22Rv1 (cell line): ENCODE results near the gene RAB14.

Experiments used
- H3K27ac ChIP-seq: fragments of 450-650 bp; 2 replicates; pipeline ENCODE4 v1.5.1; 2017
- ZFX ChIP-seq: fragments of 450-650 bp; IDR thresholded peaks from 2 replicates; pipeline ENCODE4 v1.6.1; 2017; ENCODE audit warnings: antibody characterized with exemption, borderline replicate concordance
- TF ChIP-seq, protein P1 (sequence below): fragments of 450-650 bp; IDR thresholded peaks from 2 replicates; pipeline ENCODE4 v1.5.1; 2017; ENCODE audit warnings: mild to moderate bottlenecking

RAB14 gene

DNA sequence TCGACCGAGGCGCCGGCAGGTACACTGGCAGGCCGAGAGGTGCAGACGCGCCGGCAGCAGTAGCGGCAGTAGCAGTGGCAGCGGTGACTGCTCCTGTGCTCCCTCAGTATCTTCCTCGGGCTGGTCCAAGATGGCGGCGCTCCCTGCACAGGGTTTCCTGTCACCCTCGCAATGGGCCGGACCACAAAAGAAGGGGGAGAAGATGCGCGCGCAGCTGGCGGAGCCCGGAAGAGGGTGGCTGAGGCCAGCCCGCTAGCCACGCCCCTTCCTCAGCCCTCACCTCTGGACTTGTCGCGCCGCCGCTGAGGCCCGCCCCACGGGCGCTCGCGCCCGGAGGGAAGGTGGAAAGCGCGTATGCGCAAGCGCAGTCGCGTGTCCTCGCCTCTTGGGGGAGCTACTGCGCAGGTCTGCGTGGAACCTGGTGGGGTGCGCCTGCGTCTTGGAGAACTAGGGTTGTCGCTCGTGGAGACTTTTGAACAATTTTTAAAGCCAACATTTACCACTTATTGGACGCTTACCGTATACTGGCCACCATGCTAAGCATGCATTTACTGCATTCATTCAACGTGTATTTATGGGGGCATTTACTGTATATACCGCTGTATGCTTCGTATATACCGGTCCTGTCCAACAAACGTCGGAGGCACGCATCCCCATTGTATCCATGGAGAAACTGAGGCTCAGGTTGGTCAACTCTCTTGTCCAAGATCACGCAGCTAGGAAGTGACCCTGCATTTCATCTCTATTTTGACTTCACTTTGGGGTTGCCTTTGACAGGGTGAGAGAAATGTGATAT lies at the start of gene RAB14:
Gene RAB14 (minus strand): TSS at position 132 of the 796 bp plus-strand sequence. CDS start 8,457 bp downstream, outside the sequence.
- TF ChIP-seq, protein P1, sequence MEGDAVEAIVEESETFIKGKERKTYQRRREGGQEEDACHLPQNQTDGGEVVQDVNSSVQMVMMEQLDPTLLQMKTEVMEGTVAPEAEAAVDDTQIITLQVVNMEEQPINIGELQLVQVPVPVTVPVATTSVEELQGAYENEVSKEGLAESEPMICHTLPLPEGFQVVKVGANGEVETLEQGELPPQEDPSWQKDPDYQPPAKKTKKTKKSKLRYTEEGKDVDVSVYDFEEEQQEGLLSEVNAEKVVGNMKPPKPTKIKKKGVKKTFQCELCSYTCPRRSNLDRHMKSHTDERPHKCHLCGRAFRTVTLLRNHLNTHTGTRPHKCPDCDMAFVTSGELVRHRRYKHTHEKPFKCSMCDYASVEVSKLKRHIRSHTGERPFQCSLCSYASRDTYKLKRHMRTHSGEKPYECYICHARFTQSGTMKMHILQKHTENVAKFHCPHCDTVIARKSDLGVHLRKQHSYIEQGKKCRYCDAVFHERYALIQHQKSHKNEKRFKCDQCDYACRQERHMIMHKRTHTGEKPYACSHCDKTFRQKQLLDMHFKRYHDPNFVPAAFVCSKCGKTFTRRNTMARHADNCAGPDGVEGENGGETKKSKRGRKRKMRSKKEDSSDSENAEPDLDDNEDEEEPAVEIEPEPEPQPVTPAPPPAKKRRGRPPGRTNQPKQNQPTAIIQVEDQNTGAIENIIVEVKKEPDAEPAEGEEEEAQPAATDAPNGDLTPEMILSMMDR, result peak; percentile 86
- TF ChIP-seq ZFX, result no peak
- H3K27ac ChIP-seq, result peak within 1 kb of the TSS; percentile 88

DNA sequence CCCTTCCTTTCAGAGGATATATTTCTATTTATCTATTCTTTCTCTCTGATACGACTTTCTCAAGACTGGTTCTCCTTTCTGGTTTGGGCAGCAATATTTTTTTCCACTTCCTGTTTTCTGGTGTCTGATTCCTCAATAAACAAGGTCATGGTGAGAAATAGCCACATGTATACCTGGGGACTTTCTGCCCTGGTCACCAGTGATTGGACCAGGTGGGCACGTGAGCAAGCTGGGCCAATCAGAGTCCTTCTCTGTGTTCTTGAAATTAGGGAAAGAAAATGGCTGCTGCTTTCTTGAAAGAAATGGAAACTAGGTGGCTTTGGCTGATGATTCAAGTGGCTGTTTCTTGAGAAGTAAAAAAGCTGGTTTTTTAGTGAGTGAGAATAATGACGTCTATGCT lies 47.9 kb upstream of the RAB14 start:
- no peak overlapping the region for H3K27ac ChIP-seq
- TF ChIP-seq ZFX, result no peak
- TF ChIP-seq, protein P1, result no peak

DNA sequence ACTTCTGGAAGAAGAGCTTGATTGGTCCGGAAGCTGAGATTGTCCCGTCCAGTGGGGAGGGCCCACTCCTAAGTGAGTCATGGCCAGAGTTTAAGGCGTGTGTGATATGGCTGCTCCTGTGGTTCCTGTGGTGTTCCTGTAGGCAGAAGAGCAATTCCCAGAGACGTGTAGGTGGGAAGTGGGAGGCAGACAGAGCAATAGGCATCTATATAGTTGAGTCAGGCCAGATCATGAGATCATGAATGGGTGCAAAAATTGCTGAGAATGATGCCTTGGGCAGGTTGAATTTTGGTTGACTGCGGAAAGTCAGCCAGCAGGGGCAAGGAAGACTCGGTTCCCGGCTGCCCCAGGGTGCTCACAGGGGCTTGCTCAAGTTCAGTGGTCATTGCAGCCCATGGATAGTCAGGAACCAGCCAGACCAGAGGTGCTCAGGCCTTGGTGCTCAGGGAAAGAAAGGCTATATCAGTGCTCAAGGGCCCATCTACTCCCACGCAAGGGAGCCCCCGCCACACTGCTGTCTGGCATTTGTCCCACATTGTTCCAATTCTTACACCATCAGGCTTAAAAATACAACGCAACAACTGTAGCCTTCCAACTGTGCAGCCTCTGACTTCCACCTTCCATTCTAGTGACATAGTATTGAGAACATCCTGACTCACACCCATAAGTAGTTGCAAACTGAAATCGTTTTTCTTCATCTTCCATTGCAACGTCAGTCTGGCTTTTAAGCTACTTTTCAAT lies 45.3 kb upstream of the RAB14 start:
- TF ChIP-seq ZFX, result no peak
- no peak overlapping the region for H3K27ac ChIP-seq

DNA sequence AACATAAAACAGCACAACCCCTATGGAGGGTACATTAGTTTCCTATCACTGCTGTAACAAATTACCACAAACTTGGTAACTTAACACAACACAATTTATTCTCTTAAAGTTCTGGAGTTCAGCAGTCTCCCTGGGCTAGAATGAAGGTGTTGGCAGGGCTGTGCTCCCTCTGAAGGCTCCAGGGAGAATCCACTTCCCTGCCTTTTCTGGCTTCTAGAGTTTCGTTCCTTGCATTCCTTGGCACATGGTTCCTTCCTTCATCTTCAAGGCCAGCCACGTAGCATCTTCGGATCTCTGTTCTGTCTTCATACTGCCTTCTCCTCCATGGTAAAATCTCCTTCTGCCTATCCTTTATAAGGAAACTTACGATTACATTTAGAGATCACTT lies 41.3 kb upstream of the RAB14 start:
- no peak for TF ChIP-seq ZFX
- TF ChIP-seq, protein P1, result no peak
- H3K27ac ChIP-seq, result no peak overlapping the region

DNA sequence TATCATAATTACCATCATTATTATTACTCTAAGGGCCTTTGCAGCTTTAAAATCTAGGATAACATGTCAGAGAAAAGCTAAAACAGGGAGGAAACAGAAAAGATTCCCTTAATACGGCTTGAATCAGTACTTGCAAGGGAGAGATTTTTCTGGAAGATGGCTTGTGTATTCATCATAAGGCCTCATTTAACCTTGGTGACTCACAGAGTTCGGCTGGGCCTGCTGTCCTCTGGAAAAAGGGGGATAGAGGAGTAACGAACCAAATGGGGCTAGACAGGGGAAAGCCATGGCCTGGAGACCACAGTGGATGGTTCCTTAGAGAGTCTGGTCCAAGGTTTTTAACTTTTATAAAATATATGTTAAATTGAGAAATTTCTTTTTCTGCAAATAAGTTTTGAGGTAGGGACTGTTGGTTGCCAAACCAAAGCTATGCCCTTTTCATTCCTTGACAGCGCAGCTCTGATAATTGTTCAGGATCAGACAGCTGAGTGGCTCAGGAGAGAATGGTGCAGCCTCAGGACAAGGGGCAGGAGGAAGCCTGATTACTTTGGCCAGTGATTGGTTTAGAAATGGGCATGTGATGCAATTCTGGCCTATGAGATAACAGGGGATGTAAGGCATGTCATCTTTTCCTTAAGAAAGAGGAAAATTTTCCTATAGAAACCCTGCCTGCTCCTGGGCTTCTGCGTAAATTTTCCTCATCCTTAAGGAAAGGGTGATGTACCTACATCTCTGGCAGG lies 40.7 kb upstream of the RAB14 start:
- H3K27ac ChIP-seq, result no peak overlapping the region
- TF ChIP-seq, protein P1, result no peak
- TF ChIP-seq ZFX, result no peak

DNA sequence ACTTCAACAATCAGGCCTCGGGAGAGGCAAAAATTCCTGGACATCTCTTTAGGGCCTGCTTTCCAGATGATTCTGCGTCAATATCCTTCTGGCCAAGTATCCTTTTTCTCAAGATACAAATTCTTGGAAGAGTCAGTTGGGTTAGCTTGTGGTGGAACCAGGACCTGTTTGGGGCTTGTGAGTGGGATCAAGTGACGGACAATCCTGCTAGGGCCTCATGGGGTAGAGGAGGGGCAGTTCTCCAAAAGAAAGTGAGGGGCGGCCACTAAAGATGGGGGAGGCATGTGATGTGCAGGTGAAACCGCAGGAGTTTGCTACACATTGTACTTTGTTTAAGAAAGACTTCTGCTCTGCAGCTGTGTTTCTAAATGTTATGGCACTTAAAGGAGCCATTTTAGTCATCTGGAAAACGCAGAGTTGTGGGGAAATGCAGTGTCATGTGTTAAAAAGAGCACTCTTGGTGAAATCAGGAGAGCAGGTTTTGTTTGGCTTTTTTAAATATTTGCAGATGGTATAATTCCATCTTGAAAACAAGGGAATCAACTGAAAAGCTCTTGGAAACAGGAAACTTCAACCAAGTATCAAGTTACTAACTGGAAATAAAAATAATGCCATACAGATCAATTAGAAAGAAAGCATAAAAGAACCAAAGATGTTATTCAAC lies 38.9 kb upstream of the RAB14 start:
- H3K27ac ChIP-seq, result no peak overlapping the region
- TF ChIP-seq, protein P1, result no peak
- TF ChIP-seq ZFX, result no peak

DNA sequence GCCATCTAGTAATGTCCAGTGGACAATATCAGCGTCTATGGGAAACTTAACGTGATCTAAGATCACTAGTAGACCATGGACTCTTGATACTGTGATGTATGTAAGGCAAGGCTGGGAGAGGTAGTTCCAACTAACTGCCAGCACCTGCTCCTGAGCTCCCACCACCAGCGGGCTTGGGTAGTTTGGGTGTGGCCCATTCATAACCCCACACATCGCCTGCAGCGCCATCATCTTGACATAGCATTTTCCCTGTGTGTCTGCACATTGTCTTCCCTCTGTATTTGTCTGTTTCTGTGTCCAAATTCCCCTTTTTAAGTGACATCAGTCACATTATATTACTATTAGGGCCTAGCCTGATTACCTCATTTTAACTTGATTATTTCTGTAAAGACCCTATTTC lies 38.2 kb upstream of the RAB14 start:
- H3K27ac ChIP-seq, result no peak overlapping the region
- TF ChIP-seq, protein P1, result no peak
- TF ChIP-seq ZFX, result no peak
